Measurements from ENCODE around the gene CPNE8.

CPNE8 gene

GRCh38 chr12:38711054-38711453 is 194.3 kb downstream of the CPNE8 start:
- no peak overlapping the region for H3K4me3 ChIP-seq (ENCODE audit: control insufficient read depth, low read depth, low read length)
- TF ChIP-seq CTCF (IDR thresholded peaks at IDR 0.05; ENCODE audit: control insufficient read depth, insufficient read depth, low read depth, low read length, missing control alignments), result no peak
- no peak for DNase-seq (ENCODE audit: low read depth)

GRCh38 chr12:38708466-38708865 is 196.9 kb downstream of the CPNE8 start:
- no peak for DNase-seq (ENCODE audit: low read depth)
- TF ChIP-seq CTCF (IDR thresholded peaks at IDR 0.05; ENCODE audit: control insufficient read depth, insufficient read depth, low read depth, low read length, missing control alignments), result no peak
- H3K4me3 ChIP-seq (ENCODE audit: control insufficient read depth, low read depth, low read length), result no peak overlapping the region

GRCh38 chr12:38707648-38708047 is 197.7 kb downstream of the CPNE8 start:
- H3K4me3 ChIP-seq (ENCODE audit: control insufficient read depth, low read depth, low read length), result no peak overlapping the region

GRCh38 chr12:38697289-38697688 is 208.1 kb downstream of the CPNE8 start:
- TF ChIP-seq CTCF (IDR thresholded peaks at IDR 0.05; ENCODE audit: control insufficient read depth, insufficient read depth, low read depth, low read length, missing control alignments), result no peak
- no peak overlapping the region for H3K4me3 ChIP-seq (ENCODE audit: control insufficient read depth, low read depth, low read length)
- no peak for DNase-seq (ENCODE audit: low read depth)

More at GRCh38 chr12:38707648-38708047, 197.7 kb downstream of the CPNE8 start:
- DNase-seq (ENCODE audit: low read depth), result no peak
- no peak for TF ChIP-seq CTCF (IDR thresholded peaks at IDR 0.05; ENCODE audit: control insufficient read depth, insufficient read depth, low read depth, low read length, missing control alignments)

- H3K4me3 ChIP-seq (ENCODE audit: control insufficient read depth, low read depth, low read length), result no peak overlapping the region
- no peak for TF ChIP-seq CTCF (IDR thresholded peaks at IDR 0.05; ENCODE audit: control insufficient read depth, insufficient read depth, low read depth, low read length, missing control alignments)
- DNase-seq (ENCODE audit: low read depth), result no peak
Observed at GRCh38 chr12:38695057-38695456, 210.3 kb downstream of the CPNE8 start.

- TF ChIP-seq CTCF (IDR thresholded peaks at IDR 0.05; ENCODE audit: control insufficient read depth, insufficient read depth, low read depth, low read length, missing control alignments), result no peak
Observed at GRCh38 chr12:38691164-38691563, 214.2 kb downstream of the CPNE8 start.

GRCh38 chr12:38690646-38691045 is 214.7 kb downstream of the CPNE8 start:
- DNase-seq (ENCODE audit: low read depth), result no peak
- no peak for TF ChIP-seq CTCF (IDR thresholded peaks at IDR 0.05; ENCODE audit: control insufficient read depth, insufficient read depth, low read depth, low read length, missing control alignments)
- no peak overlapping the region for H3K4me3 ChIP-seq (ENCODE audit: control insufficient read depth, low read depth, low read length)

More at GRCh38 chr12:38691164-38691563, 214.2 kb downstream of the CPNE8 start:
- no peak for DNase-seq (ENCODE audit: low read depth)
- no peak overlapping the region for H3K4me3 ChIP-seq (ENCODE audit: control insufficient read depth, low read depth, low read length)
